HL-60 (cell line): ENCODE results near the gene EPHX1.

Source experiments
- DNase-seq, 2 experiments: peaks; one replicate each; pipeline ENCODE4 v3.0.0-alpha.2; 2010 to 2020; ENCODE audit warnings: low read depth in 1 of 2, low spot score in 1 of 2
- H3K27ac ChIP-seq: fragments of 250-450 bp; sonication (Bioruptor Pico); replicated peaks from 2 replicates; pipeline ENCODE4 v1.5.1; 2020; ENCODE audit warnings: mild to moderate bottlenecking, moderate library complexity
- H3K27me3 ChIP-seq: fragments of 250-450 bp; sonication (Bioruptor Pico); 2 replicates; pipeline ENCODE4 v1.5.1; 2021; ENCODE audit warnings: mild to moderate bottlenecking, moderate library complexity; ENCODE audit not compliant: insufficient read depth, poor library complexity, severe bottlenecking
- H3K4me3 ChIP-seq: replicated peaks from 2 replicates; pipeline ENCODE4 v1.5.1; 2011; ENCODE audit warnings: mild to moderate bottlenecking, control low read depth, low read length; ENCODE audit not compliant: insufficient read depth
- GABPA ChIP-seq: IDR thresholded peaks from 2 replicates; pipeline ENCODE4 v1.6.1; 2012; ENCODE audit warnings: low read depth
- POLR2AphosphoS5 ChIP-seq: IDR thresholded peaks from 2 replicates; pipeline ENCODE4 v1.6.1; 2012; ENCODE audit warnings: low read depth
- REST ChIP-seq: IDR thresholded peaks from 2 replicates; pipeline ENCODE4 v1.6.1; 2012; ENCODE audit warnings: low read depth; ENCODE audit not compliant: insufficient replicate concordance
- SPI1 ChIP-seq: IDR thresholded peaks from 2 replicates; pipeline ENCODE4 v1.6.1; 2012; ENCODE audit warnings: low read depth, mild to moderate bottlenecking, borderline replicate concordance
- TF ChIP-seq, protein P1 (sequence below): IDR thresholded peaks from one replicate; pipeline ENCODE4 v1.5.1; 2011; ENCODE audit warnings: low read length, control low read depth, inconsistent platforms; ENCODE audit not compliant: insufficient read depth

The EPHX1 gene

GRCh38 chr1:225815526-225816178 is 5.7 kb downstream of the EPHX1 start:
- no peak for DNase-seq
- H3K4me3 ChIP-seq, result no peak overlapping the region
- TF ChIP-seq, protein P1, sequence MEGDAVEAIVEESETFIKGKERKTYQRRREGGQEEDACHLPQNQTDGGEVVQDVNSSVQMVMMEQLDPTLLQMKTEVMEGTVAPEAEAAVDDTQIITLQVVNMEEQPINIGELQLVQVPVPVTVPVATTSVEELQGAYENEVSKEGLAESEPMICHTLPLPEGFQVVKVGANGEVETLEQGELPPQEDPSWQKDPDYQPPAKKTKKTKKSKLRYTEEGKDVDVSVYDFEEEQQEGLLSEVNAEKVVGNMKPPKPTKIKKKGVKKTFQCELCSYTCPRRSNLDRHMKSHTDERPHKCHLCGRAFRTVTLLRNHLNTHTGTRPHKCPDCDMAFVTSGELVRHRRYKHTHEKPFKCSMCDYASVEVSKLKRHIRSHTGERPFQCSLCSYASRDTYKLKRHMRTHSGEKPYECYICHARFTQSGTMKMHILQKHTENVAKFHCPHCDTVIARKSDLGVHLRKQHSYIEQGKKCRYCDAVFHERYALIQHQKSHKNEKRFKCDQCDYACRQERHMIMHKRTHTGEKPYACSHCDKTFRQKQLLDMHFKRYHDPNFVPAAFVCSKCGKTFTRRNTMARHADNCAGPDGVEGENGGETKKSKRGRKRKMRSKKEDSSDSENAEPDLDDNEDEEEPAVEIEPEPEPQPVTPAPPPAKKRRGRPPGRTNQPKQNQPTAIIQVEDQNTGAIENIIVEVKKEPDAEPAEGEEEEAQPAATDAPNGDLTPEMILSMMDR, result no peak
- no peak for TF ChIP-seq REST
- no peak for TF ChIP-seq GABPA
- TF ChIP-seq POLR2AphosphoS5, result no peak
- no peak for TF ChIP-seq SPI1
- H3K27me3 ChIP-seq, result no peaks in the 10 kb centered on the region
- H3K27ac ChIP-seq, result no peak overlapping the region

DNA sequence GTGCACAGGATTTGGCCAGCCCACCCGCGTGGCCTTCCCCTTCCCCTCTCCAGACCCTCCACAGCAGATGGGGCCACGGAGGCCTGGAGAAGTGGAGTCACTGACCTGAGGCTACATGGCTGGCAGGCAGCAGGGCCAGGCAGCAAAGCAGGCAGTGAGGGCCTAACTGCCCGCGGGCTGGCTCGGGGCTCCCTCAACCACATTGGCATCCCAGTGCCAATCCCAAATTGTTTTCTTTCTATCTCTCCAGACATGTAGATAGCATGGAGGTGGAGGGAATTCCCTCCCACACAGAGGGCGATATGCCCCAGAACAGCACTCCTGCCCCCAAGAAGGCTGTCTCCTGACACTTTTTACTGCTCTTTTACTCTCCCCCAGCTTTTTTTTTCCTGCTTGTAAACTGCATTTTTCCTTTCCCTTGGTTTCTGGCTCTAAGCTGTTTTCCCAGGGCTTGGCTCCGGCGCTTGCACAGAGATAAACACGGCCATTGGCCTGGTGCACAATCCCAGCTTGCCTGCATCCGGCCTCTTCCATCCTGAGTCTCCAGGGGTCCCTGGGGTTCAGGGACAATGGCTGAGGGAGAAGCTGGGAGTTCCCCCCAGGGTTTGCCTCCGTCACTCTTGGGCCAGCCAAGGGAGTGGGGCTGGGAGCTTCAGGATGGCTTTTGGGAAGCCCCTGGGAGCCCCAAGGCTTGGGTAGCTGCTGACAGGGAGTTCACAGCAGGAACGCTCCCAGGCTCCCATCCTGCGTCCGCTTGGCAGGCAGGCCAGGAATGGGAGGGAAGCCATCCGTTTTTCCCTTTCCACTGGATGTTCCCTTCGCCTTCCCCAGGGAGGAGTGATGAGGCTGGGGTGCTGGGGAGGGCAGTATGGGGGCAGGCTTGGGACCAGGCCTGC is 7.0 kb downstream of the EPHX1 start:
- TF ChIP-seq SPI1, result no peak
- no peak for TF ChIP-seq REST
- TF ChIP-seq, protein P1, result no peak
- TF ChIP-seq GABPA, result no peak
- TF ChIP-seq POLR2AphosphoS5, result no peak
- Histone ChIP-seq H3K4me3 (no peak overlapping the region), H3K27me3 (no peaks in the 10 kb centered on the region), H3K27ac (peak overlapping the region; percentile 54)
- DNase-seq, result no peak

GRCh38 chr1:225817611-225818061 is 7.7 kb downstream of the EPHX1 start:
- DNase-seq, result peak; percentile 45 to 62
- H3K27me3 ChIP-seq, result no peaks in the 10 kb centered on the region
- no peak for TF ChIP-seq SPI1
- TF ChIP-seq, protein P1, result no peak
- no peak for TF ChIP-seq GABPA
- no peak for TF ChIP-seq POLR2AphosphoS5
- no peak for TF ChIP-seq REST
- no peak overlapping the region for H3K4me3 ChIP-seq
- peak overlapping the region; percentile 54 for H3K27ac ChIP-seq
